Stimulated activated CD4-positive, alpha-beta T cell treated with anti-CD3 and anti-CD28 coated beads, Interleukin-1b, Interleukin-23, amount 100 ng/mL, for 4 hours (primary cell): ENCODE data around the gene NT5C.

Experiments used
- DNase-seq, 2 donors: peaks; one replicate each; pipeline ENCODE4 v3.0.0-alpha.2; 2020; ENCODE audit warnings: low read depth in 2 of 2

NT5C gene

GRCh38 chr17:75116737-75117136 lies 14.8 kb downstream of the NT5C start:
- no peak for DNase-seq

- DNase-seq = no peak
Observed at GRCh38 chr17:75115555-75115954, 16.0 kb downstream of the NT5C start.

- no peak for DNase-seq
Observed at GRCh38 chr17:75114552-75115314, 16.8 kb downstream of the NT5C start.

DNA sequence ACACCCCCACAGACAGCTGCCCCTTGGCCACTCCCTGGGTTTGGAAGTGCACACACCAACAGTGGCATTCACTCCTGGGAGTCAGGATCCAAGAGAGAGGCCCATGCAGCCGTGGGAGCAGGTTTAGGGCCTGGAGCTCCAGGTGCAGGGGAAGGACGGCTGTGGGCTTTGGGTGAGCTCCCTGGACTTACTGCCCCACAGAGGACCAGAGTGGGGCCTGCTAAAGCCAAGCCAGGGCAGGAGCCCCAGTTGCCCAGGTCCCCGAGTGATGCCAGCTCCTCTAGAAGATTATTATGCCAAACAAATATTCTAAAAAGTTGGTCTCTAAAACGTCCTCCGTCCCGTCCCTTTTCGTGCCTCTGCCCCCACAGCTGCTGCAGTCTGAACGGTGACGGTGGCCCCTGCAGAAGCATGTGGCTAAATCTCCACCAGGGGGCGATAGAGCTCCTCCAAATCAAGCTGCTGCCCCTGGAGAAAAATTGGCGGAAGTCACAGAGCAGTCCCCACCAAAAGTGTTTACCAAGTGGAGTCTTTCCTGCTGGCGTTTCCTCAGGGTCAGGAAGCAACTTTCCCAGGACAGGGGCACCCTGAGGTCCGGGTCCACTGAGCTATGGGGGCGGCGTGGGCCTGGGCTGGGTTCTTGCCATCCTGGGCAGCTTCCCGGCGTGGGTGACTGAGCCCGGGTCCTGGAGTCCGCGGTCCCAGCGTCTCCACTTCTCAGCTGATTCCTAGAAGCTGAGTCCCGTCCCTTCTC lies 17.6 kb downstream of the NT5C start:
- peak; percentile 72 to 93 for DNase-seq

GRCh38 chr17:75111777-75112335 lies 19.7 kb downstream of the NT5C start:
- no peak for DNase-seq

DNA sequence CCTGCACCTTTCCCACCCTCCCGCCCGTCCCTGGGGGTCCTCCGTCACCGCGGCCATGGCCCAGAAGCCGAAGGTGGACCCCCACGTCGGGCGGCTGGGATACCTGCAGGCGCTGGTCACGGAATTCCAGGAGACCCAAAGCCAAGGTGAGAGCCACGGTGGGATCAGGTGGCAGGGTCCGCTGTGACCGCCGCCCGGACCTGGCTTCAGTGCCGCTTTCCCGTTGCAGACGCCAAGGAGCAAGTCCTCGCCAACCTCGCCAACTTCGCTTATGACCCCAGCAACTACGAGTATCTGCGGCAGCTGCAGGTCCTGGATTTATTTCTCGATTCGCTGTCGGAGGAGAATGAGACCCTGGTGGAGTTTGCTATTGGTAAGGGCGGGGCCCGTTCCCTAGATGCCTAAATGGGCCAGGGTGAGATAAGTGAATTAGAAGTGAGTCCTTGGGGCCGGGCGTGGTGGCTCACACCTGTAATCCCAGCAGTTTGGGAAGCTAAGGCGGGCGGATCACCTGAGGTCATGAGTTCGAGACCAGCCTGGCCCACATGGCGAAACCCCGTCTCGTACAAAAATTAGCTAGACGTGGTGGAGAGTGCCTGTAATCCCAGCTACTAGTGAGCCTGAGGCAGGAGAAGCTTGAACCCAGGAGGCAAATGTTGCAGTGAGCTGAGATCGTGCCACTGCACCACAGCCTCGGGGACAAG lies 21.2 kb downstream of the NT5C start:
- DNase-seq = no peak

- DNase-seq = peak; percentile 82 to 92
Observed at GRCh38 chr17:75109407-75110233, 21.9 kb downstream of the NT5C start, which contains the start of gene ARMC7. ARMC7 (plus strand) TSS chr17:75109969; CDS start chr17:75110289, 320 bp downstream.

GRCh38 chr17:75109046-75109406 lies 22.5 kb downstream of the NT5C start:
- no peak for DNase-seq

- no peak for DNase-seq
Observed at GRCh38 chr17:75108193-75108592, 23.3 kb downstream of the NT5C start.

DNA sequence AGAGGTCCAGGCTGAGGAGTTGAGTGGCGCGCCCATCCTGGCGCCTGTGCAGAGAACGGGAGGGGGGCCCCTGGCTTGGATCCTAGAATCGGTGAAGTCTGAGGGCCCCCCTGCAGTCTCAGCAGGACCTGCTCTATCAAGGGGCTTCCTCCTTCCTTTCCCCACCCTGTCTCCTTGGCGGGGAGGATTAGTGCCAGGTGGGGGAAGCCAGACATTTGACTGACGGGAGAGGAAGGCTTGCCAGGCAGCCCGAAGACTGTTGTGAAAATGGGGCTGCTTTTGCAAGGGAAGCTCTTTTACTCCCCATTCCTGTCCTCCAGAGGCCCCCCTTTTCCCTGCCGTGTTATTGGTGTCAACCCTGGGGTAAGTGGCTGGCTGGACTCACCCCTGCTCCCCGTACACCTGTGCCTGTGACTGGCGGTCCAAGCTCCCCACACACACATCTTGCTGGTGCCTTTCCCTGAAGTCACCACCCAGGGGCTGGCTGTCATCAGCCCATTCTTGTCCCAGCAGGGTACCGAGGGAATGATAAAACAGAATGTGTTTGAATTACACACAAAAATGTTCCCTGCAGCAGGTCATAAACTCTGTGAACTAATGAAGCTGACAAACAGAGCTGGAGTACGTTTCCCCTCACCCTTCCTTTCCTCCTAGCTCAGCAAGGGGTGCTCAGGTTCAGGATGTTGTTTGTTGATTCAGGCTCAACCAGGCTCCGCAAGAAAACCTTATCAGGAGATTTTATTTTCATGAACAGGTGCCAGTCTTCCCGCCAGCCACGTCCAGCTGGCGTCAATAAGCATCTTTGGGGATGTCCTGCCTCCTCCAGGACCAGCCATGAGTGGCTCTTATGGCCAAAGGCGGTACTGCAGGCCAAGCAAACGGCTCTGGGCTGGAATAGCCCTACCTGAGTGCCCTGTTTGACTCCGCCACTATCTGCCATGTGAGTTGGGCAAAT lies 26.1 kb downstream of the NT5C start:
- no peak for DNase-seq

DNA sequence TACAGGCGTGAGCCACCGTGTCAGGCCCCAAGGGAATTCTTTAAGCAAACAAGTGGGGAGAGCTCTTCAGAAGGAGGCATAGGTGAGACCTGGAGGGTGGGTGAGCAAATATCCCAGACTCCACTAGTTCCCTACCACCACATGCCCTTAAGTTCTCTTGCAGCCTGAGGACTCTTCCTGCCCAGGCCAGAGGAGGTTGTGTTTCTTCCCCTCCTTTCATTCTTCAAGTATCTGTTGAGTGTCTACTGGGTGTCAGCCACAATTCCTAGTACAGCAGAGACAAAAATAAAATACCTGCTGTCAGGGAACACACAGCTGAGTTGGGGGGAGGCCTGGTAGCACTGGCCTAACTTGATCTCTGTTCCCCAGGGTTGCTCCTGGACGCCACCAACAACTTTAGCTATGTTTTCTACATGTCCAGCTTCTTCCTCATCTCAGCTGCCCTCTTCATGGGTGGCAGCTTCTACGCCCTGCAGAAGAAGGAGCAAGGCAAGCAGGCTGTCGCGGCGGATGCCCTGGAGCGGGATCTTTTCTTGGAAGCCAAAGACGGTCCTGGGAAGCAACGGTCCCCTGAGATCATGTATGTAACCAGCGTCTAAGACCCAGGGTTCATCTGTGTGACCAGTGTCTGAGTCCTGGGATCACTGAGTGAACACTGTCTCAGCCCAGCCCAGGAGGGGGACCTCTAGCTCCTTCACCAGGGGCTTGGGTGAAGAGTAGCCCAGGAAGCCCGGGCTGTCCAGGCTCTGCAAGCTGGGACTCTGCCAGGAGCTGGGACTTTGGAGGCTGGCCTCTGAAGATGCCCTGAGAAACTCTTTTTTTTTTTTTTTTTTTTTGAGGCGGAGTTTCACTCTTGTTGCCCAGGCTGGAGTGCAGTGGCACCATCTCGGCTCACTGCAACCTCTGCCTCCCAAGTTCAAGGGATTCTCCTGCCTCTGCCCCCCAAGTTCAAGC lies 27.7 kb downstream of the NT5C start:
- DNase-seq = no peak

- no peak for DNase-seq
Observed at GRCh38 chr17:75102385-75102821, 29.1 kb downstream of the NT5C start.

GRCh38 chr17:75099881-75100595 lies 31.5 kb downstream of the NT5C start:
- DNase-seq = no peak

- no peak for DNase-seq
Observed at GRCh38 chr17:75098861-75099260, 32.7 kb downstream of the NT5C start.

- no peak for DNase-seq
Observed at GRCh38 chr17:75097865-75098264, 33.7 kb downstream of the NT5C start.

DNA sequence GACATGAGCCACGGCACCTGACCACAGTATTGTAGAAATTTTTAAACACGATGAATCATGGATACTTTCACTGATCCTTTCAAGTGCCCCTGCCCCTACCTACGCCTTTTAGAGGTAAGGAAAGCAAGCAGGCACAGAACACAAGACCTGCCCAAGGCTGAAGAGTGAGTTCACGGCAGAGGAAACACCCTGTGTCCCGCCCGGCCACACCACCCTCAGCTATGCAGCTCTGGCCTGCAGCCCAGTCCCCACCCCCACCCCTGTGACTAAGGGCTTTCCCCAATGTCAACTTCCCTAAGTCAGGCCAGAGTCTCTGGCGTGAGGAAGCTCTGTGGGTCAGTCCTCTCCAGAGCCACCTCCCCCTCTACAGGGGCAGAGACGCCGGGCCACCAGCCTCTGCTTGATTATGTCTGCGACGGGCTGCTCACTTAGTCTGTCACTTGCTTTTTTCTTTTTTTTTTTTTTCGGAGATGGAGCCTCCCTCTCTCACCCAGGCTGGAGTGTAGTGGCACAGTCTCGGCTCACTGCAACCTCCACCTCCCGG lies 35.4 kb downstream of the NT5C start:
- no peak for DNase-seq

GRCh38 chr17:75094871-75095399 lies 36.6 kb downstream of the NT5C start:
- DNase-seq = no peak
